K562 (cell line): ENCODE data around the gene RSRP1. TPM values are rescaled to one million over a fixed set of nuclear protein-coding genes. Genes with fewer than 3 reads are reported as not detected.
A peak's percentile ranks its signal among the peaks of the same experiment; 100 is the strongest.

ENCODE experiments used
- BHLHE40 ChIP-seq: IDR thresholded peaks from 2 replicates; pipeline ENCODE4 v1.6.1; 2011; ENCODE audit warnings: low read length, improper control_type of control experiment
- CHCHD3 ChIP-seq: fragments of 250-450 bp; sonication (Bioruptor Pico); IDR thresholded peaks from 2 replicates; pipeline ENCODE4 v2.1.2; 2022; ENCODE audit warnings: mild to moderate bottlenecking
- CSDE1 ChIP-seq, 2 experiments: fragments of 450-650 bp; IDR thresholded peaks; 2 replicates each; pipeline ENCODE4 v1.6.1; 2016; ENCODE audit warnings: mild to moderate bottlenecking in 1 of 2
- DPF2 ChIP-seq: fragments of 450-650 bp; IDR thresholded peaks from 2 replicates; pipeline ENCODE4 v1.6.1; 2016
- ESRRB ChIP-seq: fragments of 250-450 bp; sonication (Bioruptor Pico); IDR thresholded peaks from 2 replicates; pipeline ENCODE4 v1.5.0; 2020; ENCODE audit warnings: mild to moderate bottlenecking, moderate library complexity, borderline replicate concordance
- ETV1 ChIP-seq: fragments of 450-650 bp; conservative IDR thresholded peaks from 2 replicates; pipeline ENCODE4 v1.6.1; 2016; ENCODE audit warnings: missing genetic modification characterization, control low read depth, low read depth, missing compliant biosample characterization
- JUN ChIP-seq, 2 experiments: sonication (generic) in 1 of 2; formaldehyde crosslinking in 1 of 2; IDR thresholded peaks; 2 replicates each; pipeline versions ENCODE4 v1.6.1 to v1.8.0; 2012 to 2022; ENCODE audit warnings: borderline replicate concordance in 2 of 2, mild to moderate bottlenecking in 2 of 2, improper control_type of control experiment in 1 of 2, low read depth in 1 of 2, low read length in 1 of 2, missing genetic modification reagents in 1 of 2
- L3MBTL2 ChIP-seq: fragments of 450-650 bp; IDR thresholded peaks from 2 replicates; pipeline ENCODE4 v1.6.1; 2016; ENCODE audit warnings: mild to moderate bottlenecking, moderate library complexity
- LARP7 ChIP-seq: fragments of 450-650 bp; IDR thresholded peaks from 2 replicates; pipeline ENCODE4 v1.6.1; 2016
- MCM5 ChIP-seq: fragments of 450-650 bp; IDR thresholded peaks from 2 replicates; pipeline ENCODE4 v1.6.1; 2016; ENCODE audit warnings: low read depth
- NFATC3 ChIP-seq: fragments of 450-650 bp; IDR thresholded peaks from 2 replicates; pipeline ENCODE4 v1.6.1; 2017; ENCODE audit warnings: mild to moderate bottlenecking
- PHF21A ChIP-seq: fragments of 450-650 bp; IDR thresholded peaks from 2 replicates; pipeline ENCODE4 v1.6.1; 2017; ENCODE audit warnings: low read depth, borderline replicate concordance
- PRMT5 ChIP-seq: sonication (generic); formaldehyde crosslinking; IDR thresholded peaks from 2 replicates; pipeline ENCODE4 v1.5.0; 2020; ENCODE audit warnings: missing genetic modification reagents
- SMARCA4 ChIP-seq: fragments of 450-650 bp; IDR thresholded peaks from 2 replicates; pipeline ENCODE4 v1.6.1; 2016
- YY1 ChIP-seq, 3 experiments: IDR thresholded peaks; 2 replicates each; pipeline ENCODE4 v1.6.1; 2011; ENCODE audit warnings: low read length in 2 of 3, mild to moderate bottlenecking in 2 of 3, moderate library complexity in 2 of 3, borderline replicate concordance in 1 of 3, control low read depth in 1 of 3, low read depth in 1 of 3; ENCODE audit not compliant: insufficient read depth in 3 of 3, insufficient replicate concordance in 2 of 3, control insufficient read depth in 1 of 3, insufficient read length in 1 of 3; ENCODE audit errors: extremely low read depth in 1 of 3
- ZNF24 ChIP-seq: fragments of 450-650 bp; IDR thresholded peaks from 2 replicates; pipeline ENCODE4 v1.6.1; 2016
- ZNF668 ChIP-seq: fragments of 250-450 bp; sonication (Bioruptor Pico); IDR thresholded peaks from 2 replicates; pipeline ENCODE4 v1.8.0; 2022; ENCODE audit warnings: mild to moderate bottlenecking, inconsistent platforms
- polyA plus RNA-seq, 8 experiments: library from polyadenylated mRNA; depleted of rRNA in 4 of 8; stranded (reverse) in 5 of 8; unstranded in 3 of 8; fragments of >200 nt; fragmentation: Nextera tagmentation in 2 of 8; fragmentation: Illumina TruSeq in 1 of 8; extraction: Ambion mirVana in 2 of 8; extraction: Trizol in 1 of 8; gene quantifications; 2 replicates each; pipeline versions ENCODE4 v1.2.1 to v1.2.3, GENCODE V29; 2011 to 2014; ENCODE audit warnings: inconsistent platforms in 1 of 8, missing spikeins in 1 of 8
- total RNA-seq, 7 experiments: library from RNA; depleted of rRNA in 6 of 7; stranded (reverse); fragments of >200 nt in 6 of 7; fragmentation: Illumina TruSeq in 2 of 7; extraction: Trizol in 2 of 7; gene quantifications; 2 replicates each; pipeline versions ENCODE4 v1.2.1 to v1.2.3, GENCODE V29; 2011 to 2021; ENCODE audit warnings: low replicate concordance in 1 of 7
- TF ChIP-seq, protein P1 (sequence below), 2 experiments: fragments of 450-650 bp in 1 of 2; sonication (generic) in 1 of 2; formaldehyde crosslinking in 1 of 2; IDR thresholded peaks in 1 of 2; conservative IDR thresholded peaks in 1 of 2; 2 replicates each; pipeline versions ENCODE4 v1.6.1 to v1.8.1; 2016 to 2023; ENCODE audit warnings: mild to moderate bottlenecking in 2 of 2, moderate library complexity in 2 of 2, inconsistent platforms in 1 of 2, missing genetic modification reagents in 1 of 2
- TF ChIP-seq, protein P2 (sequence below): fragments of 250-450 bp; sonication (Bioruptor Pico); IDR thresholded peaks from 2 replicates; pipeline ENCODE4 v1.8.0; 2021; ENCODE audit warnings: moderate library complexity, mild to moderate bottlenecking, inconsistent platforms
- TF ChIP-seq, protein P3 (sequence below): fragments of 250-450 bp; sonication (Bioruptor Pico); IDR thresholded peaks from 2 replicates; pipeline ENCODE4 v1.8.0; 2022; ENCODE audit warnings: moderate library complexity, mild to moderate bottlenecking, inconsistent platforms
- TF ChIP-seq, protein P4 (sequence below), 3 experiments: IDR thresholded peaks in 2 of 3; conservative IDR thresholded peaks in 1 of 3; 2 replicates each; pipeline ENCODE4 v1.5.1; 2011 to 2012; ENCODE audit warnings: low read length in 3 of 3, mild to moderate bottlenecking in 3 of 3, control low read depth in 2 of 3, improper control_type of control experiment in 1 of 3, inconsistent platforms in 1 of 3, low read depth in 1 of 3, mixed read lengths in 1 of 3, moderate library complexity in 1 of 3; ENCODE audit not compliant: insufficient read depth in 2 of 3
- TF ChIP-seq, protein P5 (sequence below): fragments of 450-650 bp; formaldehyde crosslinking; IDR thresholded peaks from 2 replicates; pipeline ENCODE4 v1.4.0; 2020; ENCODE audit warnings: mild to moderate bottlenecking, mixed read lengths
- TF ChIP-seq, protein P6 (sequence below): sonication (generic); formaldehyde crosslinking; IDR thresholded peaks from 2 replicates; pipeline ENCODE4 v1.8.0; 2023; ENCODE audit warnings: mild to moderate bottlenecking, missing genetic modification reagents

Gene RSRP1
- total and polyA plus RNA-seq, 9 of the 15 experiments (the other 6 are each of a cell fraction or from before 2014, with no cell fraction given): 27.2 to 283 (median 146) TPM

DNA sequence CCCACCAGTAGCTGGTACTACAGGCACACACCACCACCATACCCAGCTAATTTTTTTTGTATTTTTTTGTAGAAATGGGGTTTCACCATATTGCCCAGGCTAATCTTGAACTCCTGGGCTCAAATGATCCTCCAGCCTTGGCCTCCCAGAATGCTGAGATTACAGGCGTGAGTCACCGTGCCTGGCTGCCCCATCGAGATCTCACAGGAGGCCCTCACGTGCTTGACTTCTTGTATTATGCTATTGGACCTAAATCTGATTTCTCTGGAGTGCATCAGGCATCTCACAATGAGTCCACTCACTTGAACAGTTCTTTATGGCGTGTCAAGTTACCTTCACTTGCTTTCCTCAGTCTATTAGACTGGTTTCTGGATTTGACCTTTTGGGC, 9.3 kb upstream of the RSRP1 start (continued):
- TF ChIP-seq YY1 (IDR thresholded peaks at IDR 0.05; ENCODE audit: borderline replicate concordance in 1 of 3, control insufficient read depth in 1 of 3, extremely low read depth in 1 of 3, insufficient read depth in 3 of 3, insufficient read length in 1 of 3, insufficient replicate concordance in 2 of 3, low read depth in 1 of 3, low read length in 2 of 3): no peak
- no peak for TF ChIP-seq ZNF668 (CRISPR knock-in tag)
- TF ChIP-seq, protein P1, sequence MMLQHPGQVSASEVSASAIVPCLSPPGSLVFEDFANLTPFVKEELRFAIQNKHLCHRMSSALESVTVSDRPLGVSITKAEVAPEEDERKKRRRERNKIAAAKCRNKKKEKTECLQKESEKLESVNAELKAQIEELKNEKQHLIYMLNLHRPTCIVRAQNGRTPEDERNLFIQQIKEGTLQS (IDR thresholded peaks at IDR 0.05): peak; percentile 79
- TF ChIP-seq, protein P1 (CRISPR knock-in tag; conservative IDR thresholded peaks at IDR 0.05): no peak
- TF ChIP-seq CSDE1 (IDR thresholded peaks at IDR 0.05): no peak
- TF ChIP-seq ESRRB (CRISPR knock-in tag): no peak
- TF ChIP-seq, protein P2, sequence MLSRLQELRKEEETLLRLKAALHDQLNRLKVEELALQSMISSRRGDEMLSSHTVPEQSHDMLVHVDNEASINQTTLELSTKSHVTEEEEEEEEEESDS: no peak
- 0 out of 2 replicates have a peak, but pooled peaks have one; percentile 21 for TF ChIP-seq SMARCA4
- TF ChIP-seq JUN (IDR thresholded peaks at IDR 0.05; ENCODE audit: borderline replicate concordance, low read depth, low read length): peak; percentile 50; the same call in 1 of the 2 replicates
- TF ChIP-seq JUN (CRISPR knock-in tag; IDR thresholded peaks at IDR 0.05; ENCODE audit: borderline replicate concordance): no peak
- TF ChIP-seq, protein P3, sequence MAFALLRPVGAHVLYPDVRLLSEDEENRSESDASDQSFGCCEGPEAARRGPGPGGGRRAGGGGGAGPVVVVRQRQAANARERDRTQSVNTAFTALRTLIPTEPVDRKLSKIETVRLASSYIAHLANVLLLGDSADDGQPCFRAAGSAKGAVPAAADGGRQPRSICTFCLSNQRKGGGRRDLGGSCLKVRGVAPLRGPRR (CRISPR knock-in tag): no peak
- peak; percentile 61; the same call in 1 of the 2 replicates for TF ChIP-seq L3MBTL2
- no peak for TF ChIP-seq LARP7
- no peak for TF ChIP-seq CHCHD3 (CRISPR knock-in tag)
- TF ChIP-seq, protein P4, sequence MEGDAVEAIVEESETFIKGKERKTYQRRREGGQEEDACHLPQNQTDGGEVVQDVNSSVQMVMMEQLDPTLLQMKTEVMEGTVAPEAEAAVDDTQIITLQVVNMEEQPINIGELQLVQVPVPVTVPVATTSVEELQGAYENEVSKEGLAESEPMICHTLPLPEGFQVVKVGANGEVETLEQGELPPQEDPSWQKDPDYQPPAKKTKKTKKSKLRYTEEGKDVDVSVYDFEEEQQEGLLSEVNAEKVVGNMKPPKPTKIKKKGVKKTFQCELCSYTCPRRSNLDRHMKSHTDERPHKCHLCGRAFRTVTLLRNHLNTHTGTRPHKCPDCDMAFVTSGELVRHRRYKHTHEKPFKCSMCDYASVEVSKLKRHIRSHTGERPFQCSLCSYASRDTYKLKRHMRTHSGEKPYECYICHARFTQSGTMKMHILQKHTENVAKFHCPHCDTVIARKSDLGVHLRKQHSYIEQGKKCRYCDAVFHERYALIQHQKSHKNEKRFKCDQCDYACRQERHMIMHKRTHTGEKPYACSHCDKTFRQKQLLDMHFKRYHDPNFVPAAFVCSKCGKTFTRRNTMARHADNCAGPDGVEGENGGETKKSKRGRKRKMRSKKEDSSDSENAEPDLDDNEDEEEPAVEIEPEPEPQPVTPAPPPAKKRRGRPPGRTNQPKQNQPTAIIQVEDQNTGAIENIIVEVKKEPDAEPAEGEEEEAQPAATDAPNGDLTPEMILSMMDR (IDR thresholded peaks at IDR 0.05 in 2 of 3, conservative IDR thresholded peaks at IDR 0.05 in 1 of 3; ENCODE audit: insufficient read depth in 2 of 3, low read depth in 1 of 3, low read length in 3 of 3): no peak
- peak; percentile 94 for TF ChIP-seq BHLHE40
- TF ChIP-seq, protein P5, sequence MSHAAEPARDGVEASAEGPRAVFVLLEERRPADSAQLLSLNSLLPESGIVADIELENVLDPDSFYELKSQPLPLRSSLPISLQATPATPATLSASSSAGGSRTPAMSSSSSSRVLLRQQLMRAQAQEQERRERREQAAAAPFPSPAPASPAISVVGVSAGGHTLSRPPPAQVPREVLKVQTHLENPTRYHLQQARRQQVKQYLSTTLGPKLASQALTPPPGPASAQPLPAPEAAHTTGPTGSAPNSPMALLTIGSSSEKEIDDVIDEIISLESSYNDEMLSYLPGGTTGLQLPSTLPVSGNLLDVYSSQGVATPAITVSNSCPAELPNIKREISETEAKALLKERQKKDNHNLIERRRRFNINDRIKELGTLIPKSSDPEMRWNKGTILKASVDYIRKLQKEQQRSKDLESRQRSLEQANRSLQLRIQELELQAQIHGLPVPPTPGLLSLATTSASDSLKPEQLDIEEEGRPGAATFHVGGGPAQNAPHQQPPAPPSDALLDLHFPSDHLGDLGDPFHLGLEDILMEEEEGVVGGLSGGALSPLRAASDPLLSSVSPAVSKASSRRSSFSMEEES (CRISPR knock-in tag): no peak
- no peak for TF ChIP-seq MCM5
- TF ChIP-seq ZNF24: no peak
- peak; percentile 73 for TF ChIP-seq DPF2
- TF ChIP-seq NFATC3: no peak
- TF ChIP-seq PHF21A: 0 out of 2 replicates have a peak, but pooled peaks have one; percentile 45
- TF ChIP-seq, protein P6, sequence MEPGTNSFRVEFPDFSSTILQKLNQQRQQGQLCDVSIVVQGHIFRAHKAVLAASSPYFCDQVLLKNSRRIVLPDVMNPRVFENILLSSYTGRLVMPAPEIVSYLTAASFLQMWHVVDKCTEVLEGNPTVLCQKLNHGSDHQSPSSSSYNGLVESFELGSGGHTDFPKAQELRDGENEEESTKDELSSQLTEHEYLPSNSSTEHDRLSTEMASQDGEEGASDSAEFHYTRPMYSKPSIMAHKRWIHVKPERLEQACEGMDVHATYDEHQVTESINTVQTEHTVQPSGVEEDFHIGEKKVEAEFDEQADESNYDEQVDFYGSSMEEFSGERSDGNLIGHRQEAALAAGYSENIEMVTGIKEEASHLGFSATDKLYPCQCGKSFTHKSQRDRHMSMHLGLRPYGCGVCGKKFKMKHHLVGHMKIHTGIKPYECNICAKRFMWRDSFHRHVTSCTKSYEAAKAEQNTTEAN (CRISPR knock-in tag): no peak
- TF ChIP-seq ETV1 (tag): no peak
- TF ChIP-seq PRMT5 (CRISPR knock-in tag): no peak
